GM18867 (cell line): ENCODE measurements around the gene RANBP3.
"Not testable (repeated sequence)": the region's sequence is repeated elsewhere in the genome, so short reads cannot be mapped to it uniquely, and the experiment has no call there.

ENCODE experiments used
- ATAC-seq: cut with Tn5 transposase; IDR thresholded peaks from one replicate; pipeline ENCODE4 v1.9.1; 2021; ENCODE audit warnings: mild to moderate bottlenecking, moderate library complexity; ENCODE audit not compliant: unreplicated experiment

The RANBP3 gene

GRCh38 chr19:5988517-5989387, 10.8 kb upstream of the RANBP3 start:
- no peak for ATAC-seq

GRCh38 chr19:5987077-5987818, 9.3 kb upstream of the RANBP3 start:
- no peak for ATAC-seq

GRCh38 chr19:5985837-5986236, 7.9 kb upstream of the RANBP3 start:
- not testable (repeated sequence) for ATAC-seq

DNA sequence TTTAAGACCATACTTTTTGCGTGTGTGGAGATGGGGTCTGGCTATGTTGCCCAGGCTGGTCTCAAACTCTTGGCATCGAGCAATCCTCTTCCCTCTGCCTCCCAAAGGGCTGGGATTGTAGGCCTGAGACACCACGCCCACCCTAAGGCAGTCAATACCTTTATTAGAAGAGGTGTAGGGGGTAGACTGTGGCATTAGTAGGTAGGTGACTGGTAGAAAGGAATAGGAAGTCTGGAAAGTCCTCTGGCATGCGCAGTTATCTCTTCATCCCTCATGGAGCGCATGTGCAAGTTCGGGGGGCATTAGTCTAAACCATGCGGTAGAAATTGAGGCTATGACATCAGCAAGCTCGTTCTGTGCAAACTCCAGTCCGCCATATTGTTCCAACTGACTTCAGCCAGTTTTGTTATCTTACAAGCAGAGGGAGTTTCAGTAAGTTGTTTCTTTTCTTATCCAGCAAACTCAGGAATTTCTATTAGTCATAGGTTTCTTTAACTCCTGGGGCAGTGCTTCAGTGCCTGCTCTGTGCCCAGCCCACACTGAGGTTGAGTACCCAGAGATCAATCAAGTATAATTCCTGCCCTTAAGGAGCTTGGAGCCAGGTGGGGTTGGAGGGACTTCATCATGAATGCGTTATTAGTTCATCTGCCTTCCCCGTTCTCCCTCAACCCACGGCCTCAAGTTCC, 7.3 kb upstream of the RANBP3 start:
- ATAC-seq, result no peak

DNA sequence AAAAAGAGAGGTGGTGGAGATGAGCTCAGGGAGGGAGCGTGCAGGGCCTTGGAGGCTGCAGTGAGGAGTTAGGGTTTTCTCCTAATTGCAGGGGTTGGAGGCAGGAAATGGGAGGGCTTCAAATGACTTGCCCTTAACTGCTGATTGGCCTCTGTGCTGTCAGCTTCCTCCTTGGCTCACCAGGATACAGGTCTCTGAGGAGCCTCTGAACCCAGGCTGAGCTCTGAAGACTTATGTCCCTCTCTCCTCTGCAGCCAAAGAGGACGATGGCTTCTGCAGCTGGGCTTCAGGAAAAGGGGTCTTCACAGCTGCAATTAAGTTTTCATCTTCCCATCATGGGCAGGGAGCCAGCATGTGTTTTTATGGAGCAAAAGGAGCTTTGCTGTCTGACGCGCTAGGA, 6.7 kb upstream of the RANBP3 start:
- ATAC-seq, result no peak

DNA sequence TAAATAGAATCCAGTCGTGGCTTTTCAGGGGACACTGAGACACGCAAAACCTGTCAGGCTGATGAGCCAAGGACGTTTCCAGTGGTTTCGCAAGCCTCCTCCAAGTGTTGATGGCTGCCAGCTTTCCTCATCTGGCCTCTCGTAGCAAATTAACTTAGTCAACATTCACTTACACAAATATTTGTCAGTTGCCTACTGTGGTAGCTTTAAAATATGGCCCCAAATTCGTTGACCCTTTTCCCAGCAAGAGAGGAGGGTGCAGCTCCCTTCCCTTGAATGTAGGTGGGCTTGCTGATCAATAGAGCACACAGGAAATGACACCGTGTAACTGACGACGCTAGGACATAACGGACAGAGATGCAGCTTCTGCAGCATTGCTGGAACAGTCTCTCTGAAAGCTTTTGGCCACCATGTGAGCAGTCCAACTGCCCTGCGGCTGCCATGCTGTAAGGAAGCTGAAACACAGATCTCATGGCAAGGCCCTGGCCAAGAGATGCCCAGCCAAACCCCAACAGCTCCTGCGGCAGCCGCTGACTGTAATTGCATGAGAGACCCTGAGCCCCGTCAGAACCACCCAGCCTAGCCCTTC, 5.5 kb upstream of the RANBP3 start:
- no peak for ATAC-seq

DNA sequence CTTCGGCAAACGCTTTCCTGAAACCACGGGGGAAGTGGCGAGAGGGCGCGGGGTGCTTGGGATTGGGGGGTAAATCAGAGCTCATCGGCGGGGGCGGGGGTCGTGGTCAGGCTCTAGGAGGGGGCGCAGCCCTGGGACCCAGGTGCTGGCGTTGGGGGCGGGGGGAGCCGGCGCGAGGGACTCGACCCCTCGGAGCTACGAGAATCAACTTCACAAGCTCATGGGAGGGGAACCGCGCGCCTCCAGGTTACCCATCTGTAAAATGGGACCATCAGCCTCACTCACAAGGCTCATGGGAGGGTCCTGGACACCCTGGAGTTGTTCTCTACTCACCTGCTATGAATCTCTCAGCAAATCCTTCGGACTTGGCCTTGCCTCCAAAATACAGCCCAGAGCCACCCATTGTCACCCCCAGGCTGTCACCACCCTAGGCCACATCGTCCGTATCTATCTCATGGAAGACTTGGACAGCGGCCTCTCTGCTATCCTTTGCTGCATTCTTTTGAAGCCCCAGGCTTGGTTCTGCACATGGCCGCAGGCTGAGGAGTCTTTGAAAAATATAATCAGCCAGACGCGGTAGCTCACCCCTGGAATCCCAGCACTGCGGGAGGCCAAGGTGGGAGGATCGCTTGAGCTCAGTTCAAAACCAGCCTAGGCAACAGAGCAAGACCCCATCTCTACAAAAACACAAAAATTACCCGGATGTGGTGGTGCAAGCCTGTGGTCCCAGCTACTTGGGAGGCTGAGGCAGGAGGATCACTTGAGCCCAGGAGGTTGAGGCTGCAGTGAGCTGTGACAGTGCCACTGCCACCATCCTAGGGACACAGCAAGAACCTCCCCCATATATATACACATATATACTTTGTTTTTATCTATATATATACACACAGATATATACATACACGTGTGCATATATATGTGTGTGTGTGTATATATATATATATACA, 939 bp upstream of the RANBP3 start:
- ATAC-seq, result no peak

DNA sequence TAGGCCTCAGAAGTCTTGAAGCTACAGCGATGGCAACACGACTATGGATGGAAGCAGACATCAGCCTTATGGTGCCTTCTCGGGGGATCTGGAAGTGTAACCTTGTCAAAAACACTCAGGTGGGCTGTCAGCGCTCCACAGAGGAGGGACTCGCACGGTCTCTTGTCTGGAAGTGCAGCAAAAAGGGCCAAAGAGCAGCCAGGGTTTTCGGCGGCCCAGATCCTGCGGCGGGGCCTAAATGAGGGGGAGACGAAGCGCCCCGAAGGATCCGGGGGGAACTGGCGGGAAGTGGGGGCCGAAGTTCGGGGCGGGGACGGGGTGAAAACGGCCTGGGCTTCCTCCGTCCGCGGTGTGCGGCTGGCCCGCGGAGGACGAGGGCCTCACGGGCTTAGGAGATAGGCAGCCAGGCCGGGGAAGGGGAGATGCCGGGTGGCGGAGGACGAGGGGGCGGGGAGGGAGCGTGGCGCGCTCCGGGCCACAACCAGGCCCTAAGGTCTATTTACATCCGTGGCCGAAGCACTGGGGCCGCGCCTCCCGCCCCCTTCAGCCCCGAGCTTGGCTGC, 637 bp downstream of the RANBP3 start:
- peak; percentile 1 for ATAC-seq

DNA sequence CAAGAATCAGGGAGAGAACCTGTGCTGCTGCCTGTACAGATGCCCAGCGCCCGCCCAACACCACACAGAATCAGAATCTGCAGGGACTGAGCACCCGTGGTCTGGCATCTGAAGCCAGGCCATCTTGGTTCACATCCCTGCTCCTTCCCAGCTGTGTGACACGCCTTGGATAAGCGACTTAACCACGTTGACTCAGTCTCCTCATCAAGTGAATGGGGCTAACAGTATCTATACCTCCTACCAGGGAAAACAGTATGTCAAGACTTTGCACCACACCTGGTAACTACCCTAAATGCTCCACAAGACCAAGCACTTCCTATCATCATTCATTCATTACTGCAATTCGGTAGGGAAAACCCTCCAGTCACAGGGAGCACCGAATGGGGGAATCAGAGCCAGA, 1.2 kb downstream of the RANBP3 start:
- no peak for ATAC-seq

- ATAC-seq, result no peak
Observed at GRCh38 chr19:5975388-5975728, 2.6 kb downstream of the RANBP3 start.

DNA sequence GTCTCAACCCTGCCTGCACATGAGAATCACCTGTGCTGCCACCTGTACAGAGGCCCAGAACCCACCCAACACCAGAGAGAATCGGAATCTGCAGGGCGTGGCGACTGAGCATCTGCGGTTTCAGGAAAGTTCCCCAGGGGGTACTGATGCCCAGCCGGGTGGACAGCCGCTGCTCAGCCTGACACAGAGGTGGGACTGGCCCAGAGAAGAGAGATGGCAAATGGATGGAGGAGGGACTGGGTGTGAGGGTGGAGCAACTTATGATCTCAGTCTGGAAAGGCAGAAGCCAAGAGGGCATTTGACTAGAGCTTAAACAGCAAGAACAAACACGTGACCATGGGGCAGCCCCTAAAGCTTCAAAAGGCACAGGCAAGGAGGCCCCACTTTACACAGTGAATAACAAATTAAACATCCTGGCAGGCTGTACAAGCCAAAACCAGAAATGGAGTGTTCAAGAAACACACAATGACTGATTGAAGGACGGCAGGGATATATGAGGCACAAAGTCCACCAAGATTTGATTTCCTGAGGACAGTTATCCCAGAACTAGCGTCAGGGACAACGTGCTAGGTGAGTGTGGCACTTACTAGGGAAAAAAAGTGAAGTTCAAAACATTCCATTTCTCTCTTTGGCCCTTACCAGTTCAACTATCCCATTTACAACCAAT, 3.1 kb downstream of the RANBP3 start:
- ATAC-seq, result no peak

- no peak for ATAC-seq
Observed at GRCh38 chr19:5973867-5974635, 3.9 kb downstream of the RANBP3 start.

GRCh38 chr19:5973376-5973775, 4.6 kb downstream of the RANBP3 start:
- ATAC-seq, result no peak

DNA sequence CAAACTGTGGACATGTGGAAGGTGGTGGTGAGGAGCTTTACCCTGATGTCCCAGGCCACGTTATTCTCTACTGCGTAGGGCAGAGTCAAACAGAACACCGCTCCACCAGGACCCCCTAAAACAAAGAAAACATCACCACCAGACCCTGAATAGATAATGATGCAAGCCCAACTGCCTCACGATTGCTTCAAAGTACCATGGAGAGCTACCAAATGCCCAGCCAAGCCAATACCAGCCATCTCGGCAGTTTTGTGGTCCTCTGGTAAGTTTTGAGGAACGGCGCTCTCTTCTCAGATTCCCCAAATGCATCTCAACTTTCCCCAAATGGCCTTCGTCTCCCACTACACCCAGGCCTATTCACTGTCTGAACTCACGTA, 5.6 kb downstream of the RANBP3 start:
- no peak for ATAC-seq

- no peak for ATAC-seq
Observed at GRCh38 chr19:5971714-5972354, 6.1 kb downstream of the RANBP3 start.

- ATAC-seq, result no peak
Observed at GRCh38 chr19:5969476-5969875, 8.5 kb downstream of the RANBP3 start.

DNA sequence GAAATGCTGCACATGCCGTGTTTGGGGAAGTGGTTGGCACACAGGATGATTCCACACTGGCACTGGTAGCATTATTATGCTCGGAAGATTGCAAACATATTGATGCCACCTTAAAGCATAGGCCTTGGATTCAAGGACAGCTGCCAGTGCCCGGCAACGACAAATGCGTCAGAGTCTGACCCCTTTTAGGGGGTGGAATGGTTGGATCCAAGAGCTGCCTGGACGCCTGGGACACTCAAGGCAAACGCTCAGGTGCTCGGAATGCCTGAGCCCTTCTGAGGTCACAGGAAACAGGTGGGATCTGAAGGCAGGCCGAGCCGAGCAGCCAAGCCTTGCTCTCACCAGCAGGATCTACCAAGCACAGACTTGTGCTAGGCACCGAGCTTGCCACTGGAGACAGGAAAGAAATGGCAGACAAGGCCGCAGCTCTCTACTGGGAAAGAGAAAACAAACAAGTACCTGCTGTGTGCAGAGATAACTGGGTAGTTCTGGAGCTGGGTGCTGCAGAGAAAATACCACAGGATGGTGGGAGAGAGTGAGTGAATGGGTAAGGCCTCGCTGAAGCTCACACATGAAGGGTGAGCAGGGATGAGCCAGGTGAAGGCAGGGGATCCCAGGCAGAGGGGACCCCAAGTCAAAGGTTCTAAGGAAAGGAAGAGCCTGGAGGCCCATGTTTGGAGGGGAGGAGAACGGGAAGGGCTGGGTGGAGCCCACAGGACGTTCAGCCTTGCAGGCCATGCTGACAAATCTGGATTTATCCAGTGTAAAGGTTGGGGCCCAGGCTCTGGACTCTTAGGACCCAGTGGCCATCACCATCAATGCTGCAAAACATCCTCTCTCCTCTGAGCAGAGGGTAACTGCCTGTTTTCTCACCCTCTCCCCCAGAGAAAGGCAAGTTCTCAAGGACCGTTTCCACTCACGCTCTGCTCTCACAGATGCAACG, 9.2 kb downstream of the RANBP3 start:
- no peak for ATAC-seq
